ENCODE results near the gene ZBTB46. TPM values are rescaled to one million over a fixed set of nuclear protein-coding genes. Genes with fewer than 3 reads are reported as not detected.

Gene ZBTB46
- total RNA-seq, 1 donor = 13.8 TPM

DNA sequence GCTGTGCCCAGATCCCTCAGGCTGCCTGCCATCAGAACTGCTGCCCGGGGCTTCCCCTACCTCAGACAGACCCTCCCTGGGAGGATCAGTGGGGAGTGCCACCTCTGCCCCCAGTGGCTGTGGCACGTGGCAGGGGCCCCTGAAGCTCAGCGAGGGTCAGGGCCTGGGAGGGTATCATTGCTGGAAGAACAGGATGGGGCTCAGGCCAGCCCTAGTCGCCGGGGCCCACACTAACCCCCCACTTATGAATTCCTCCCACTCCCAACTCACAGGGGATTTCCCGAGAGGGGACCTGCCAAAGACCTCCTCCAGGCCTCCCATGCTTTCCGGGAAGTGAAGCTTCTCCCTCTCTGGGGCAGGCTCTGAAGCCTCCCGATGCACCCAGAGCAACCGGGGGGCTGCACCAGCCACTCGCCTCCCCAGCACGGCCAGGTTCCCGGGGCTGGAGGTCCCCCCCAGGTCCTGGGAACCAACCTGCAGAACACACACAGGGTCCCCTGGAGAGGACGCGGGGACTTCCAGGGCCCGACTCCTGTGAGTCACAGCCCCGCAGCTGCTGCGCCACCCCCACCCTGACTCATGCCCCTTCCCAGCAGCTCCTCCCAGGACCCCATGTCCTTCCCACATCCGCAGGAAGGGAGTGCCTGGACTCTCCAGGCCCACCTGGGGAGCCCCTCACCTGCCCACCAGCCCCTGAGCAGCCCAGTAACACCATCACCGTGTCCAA, 132.2 kb downstream of the ZBTB46 start:
- no peak overlapping the region for H3K4me3 ChIP-seq (ENCODE audit: low read depth, low read length)
- TF ChIP-seq, protein P1, sequence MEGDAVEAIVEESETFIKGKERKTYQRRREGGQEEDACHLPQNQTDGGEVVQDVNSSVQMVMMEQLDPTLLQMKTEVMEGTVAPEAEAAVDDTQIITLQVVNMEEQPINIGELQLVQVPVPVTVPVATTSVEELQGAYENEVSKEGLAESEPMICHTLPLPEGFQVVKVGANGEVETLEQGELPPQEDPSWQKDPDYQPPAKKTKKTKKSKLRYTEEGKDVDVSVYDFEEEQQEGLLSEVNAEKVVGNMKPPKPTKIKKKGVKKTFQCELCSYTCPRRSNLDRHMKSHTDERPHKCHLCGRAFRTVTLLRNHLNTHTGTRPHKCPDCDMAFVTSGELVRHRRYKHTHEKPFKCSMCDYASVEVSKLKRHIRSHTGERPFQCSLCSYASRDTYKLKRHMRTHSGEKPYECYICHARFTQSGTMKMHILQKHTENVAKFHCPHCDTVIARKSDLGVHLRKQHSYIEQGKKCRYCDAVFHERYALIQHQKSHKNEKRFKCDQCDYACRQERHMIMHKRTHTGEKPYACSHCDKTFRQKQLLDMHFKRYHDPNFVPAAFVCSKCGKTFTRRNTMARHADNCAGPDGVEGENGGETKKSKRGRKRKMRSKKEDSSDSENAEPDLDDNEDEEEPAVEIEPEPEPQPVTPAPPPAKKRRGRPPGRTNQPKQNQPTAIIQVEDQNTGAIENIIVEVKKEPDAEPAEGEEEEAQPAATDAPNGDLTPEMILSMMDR (IDR thresholded peaks at IDR 0.05; ENCODE audit: insufficient read depth, low read depth, low read length) = no peak
- peak; percentile 91 for DNase-seq (ENCODE audit: low read depth)

- no peak overlapping the region for H3K4me3 ChIP-seq (ENCODE audit: low read depth, low read length)
- DNase-seq (ENCODE audit: low read depth) = no peak
- TF ChIP-seq, protein P1 (IDR thresholded peaks at IDR 0.05; ENCODE audit: insufficient read depth, low read depth, low read length) = no peak
These were observed 133.1 kb downstream of the ZBTB46 start for GRCh38 chr20:63697868-63698545.

GRCh38 chr20:63697357-63697867, 133.7 kb downstream of the ZBTB46 start:
- no peak overlapping the region for H3K4me3 ChIP-seq (ENCODE audit: low read depth, low read length)
- TF ChIP-seq, protein P1 (IDR thresholded peaks at IDR 0.05; ENCODE audit: insufficient read depth, low read depth, low read length) = no peak
- DNase-seq (ENCODE audit: low read depth) = no peak

DNA sequence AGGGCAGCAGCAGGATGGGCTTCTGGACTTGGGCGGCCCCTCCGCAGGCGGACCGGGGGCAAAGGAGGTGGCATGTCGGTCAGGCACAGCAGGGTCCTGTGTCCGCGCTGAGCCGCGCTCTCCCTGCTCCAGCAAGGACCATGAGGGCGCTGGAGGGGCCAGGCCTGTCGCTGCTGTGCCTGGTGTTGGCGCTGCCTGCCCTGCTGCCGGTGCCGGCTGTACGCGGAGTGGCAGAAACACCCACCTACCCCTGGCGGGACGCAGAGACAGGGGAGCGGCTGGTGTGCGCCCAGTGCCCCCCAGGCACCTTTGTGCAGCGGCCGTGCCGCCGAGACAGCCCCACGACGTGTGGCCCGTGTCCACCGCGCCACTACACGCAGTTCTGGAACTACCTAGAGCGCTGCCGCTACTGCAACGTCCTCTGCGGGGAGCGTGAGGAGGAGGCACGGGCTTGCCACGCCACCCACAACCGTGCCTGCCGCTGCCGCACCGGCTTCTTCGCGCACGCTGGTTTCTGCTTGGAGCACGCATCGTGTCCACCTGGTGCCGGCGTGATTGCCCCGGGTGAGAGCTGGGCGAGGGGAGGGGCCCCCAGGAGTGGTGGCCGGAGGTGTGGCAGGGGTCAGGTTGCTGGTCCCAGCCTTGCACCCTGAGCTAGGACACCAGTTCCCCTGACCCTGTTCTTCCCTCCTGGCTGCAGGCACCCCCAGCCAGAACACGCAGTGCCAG, 134.3 kb downstream of the ZBTB46 start, which contains the start of gene TNFRSF6B:
Gene TNFRSF6B, plus strand, starts transcription at position 25 of the 729 bp plus-strand sequence. Its CDS starts 116 bp downstream, at position 141.
- TF ChIP-seq, protein P1 (IDR thresholded peaks at IDR 0.05; ENCODE audit: insufficient read depth, low read depth, low read length) = no peak
- no peak for DNase-seq (ENCODE audit: low read depth)
- peak within 1 kb of the TSS; percentile 23 for H3K4me3 ChIP-seq (ENCODE audit: low read depth, low read length)

DNA sequence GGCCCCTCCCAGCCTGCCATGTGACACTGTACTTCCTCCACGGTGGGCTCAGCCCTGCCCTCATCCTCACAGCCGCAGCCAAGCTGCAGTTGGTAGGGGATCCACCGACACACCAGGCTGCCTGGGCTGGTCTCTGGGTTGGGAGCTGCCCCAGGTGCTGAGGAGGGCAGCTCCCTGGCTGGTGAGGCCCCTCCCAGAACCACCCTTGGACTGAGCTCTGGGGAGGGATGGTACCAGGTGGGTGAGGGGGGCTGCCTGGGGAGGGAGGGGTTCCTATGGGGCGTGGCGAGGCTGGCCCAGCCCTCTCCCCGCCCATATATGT, 134.8 kb downstream of the ZBTB46 start:
- no peak for DNase-seq (ENCODE audit: low read depth)
- H3K4me3 ChIP-seq (ENCODE audit: low read depth, low read length) = no peak overlapping the region
- TF ChIP-seq, protein P1 (IDR thresholded peaks at IDR 0.05; ENCODE audit: insufficient read depth, low read depth, low read length) = no peak

DNA sequence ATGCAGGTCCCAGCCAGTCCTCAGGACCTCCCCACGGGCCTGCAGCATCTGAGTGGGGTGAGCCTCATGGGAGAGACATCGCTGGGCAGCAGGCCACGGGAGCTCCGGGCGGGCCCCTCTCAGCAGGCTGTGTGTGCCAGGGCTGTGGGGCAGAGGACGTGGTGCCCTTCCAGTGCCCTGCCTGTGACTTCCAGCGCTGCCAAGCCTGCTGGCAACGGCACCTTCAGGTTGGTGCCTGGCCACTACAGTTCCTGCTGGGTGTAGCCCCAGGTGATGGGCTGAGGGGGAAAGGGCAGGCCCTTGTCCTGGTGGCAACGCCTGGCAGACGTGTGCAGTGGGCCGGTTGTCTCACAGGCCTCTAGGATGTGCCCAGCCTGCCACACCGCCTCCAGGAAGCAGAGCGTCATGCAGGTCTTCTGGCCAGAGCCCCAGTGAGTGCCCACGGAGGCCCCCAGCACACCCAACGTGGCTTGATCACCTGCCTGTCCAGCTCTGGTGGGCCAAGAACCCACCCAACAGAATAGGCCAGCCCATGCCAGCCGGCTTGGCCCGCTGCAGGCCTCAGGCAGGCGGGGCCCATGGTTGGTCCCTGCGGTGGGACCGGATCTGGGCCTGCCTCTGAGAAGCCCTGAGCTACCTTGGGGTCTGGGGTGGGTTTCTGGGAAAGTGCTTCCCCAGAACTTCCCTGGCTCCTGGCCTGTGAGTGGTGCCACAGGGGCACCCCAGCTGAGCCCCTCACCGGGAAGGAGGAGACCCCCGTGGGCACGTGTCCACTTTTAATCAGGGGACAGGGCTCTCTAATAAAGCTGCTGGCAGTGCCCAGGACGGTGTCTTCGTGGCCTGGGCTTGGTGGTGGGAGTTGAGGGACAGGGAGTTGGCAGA, 135.4 kb downstream of the ZBTB46 start:
- no peak overlapping the region for H3K4me3 ChIP-seq (ENCODE audit: low read depth, low read length)
- DNase-seq (ENCODE audit: low read depth) = no peak
- TF ChIP-seq, protein P1 (IDR thresholded peaks at IDR 0.05; ENCODE audit: insufficient read depth, low read depth, low read length) = no peak
